Neural progenitor cell (in vitro differentiated cells): ENCODE results near the gene RHOD.

Source experiments
- CTCF ChIP-seq: fragments of 200-600 bp; sonication (generic); IDR thresholded peaks from 2 replicates; pipeline ENCODE4 v1.5.1; 2017; ENCODE audit warnings: antibody characterized with exemption, mild to moderate bottlenecking
- EZH2 ChIP-seq: fragments of 200-600 bp; sonication (generic); IDR thresholded peaks from 2 replicates; pipeline ENCODE4 v1.6.1; 2017; ENCODE audit warnings: antibody characterized with exemption, mild to moderate bottlenecking, moderate library complexity

- TF ChIP-seq CTCF (no peak), EZH2 (no peak)
Measured at GRCh38 chr11:67026941-67027340, 29.7 kb upstream of the RHOD start.
